Osteocyte (in vitro differentiated cells): ENCODE data around the gene ARHGAP31. TPM values are rescaled to one million over a fixed set of nuclear protein-coding genes. Genes with fewer than 3 reads are reported as not detected.

ENCODE experiments used
- DNase-seq: peaks from one replicate; pipeline ENCODE4 v3.0.0; 2021; ENCODE audit warnings: mixed read lengths; ENCODE audit not compliant: unreplicated experiment; ENCODE audit errors: extremely low spot score
- H3K27ac Mint-ChIP-seq: one replicate; pipeline ENCODE4 v1.8.0; 2021; ENCODE audit warnings: mild to moderate bottlenecking, mixed read lengths; ENCODE audit not compliant: unreplicated experiment
- H3K27me3 Mint-ChIP-seq: one replicate; pipeline ENCODE4 v1.8.0; 2021; ENCODE audit warnings: mixed read lengths; ENCODE audit not compliant: unreplicated experiment
- H3K36me3 Mint-ChIP-seq: one replicate; pipeline ENCODE4 v1.8.0; 2021; ENCODE audit warnings: mixed read lengths; ENCODE audit not compliant: unreplicated experiment
- H3K4me1 Mint-ChIP-seq: one replicate; pipeline ENCODE4 v1.8.0; 2021; ENCODE audit warnings: mixed read lengths; ENCODE audit not compliant: unreplicated experiment
- H3K4me3 Mint-ChIP-seq: one replicate; pipeline ENCODE4 v1.8.0; 2021; ENCODE audit warnings: mild to moderate bottlenecking, moderate library complexity, mixed read lengths; ENCODE audit not compliant: unreplicated experiment
- H3K9me3 Mint-ChIP-seq: one replicate; pipeline ENCODE4 v1.8.0; 2021; ENCODE audit warnings: mixed read lengths; ENCODE audit not compliant: unreplicated experiment
- total RNA-seq: library from RNA; stranded (reverse); gene quantifications from 2 replicates; pipeline ENCODE4 v1.2.1, GENCODE V29; 2021
- TF ChIP-seq, protein P1 (sequence below): fragments of 200-600 bp; sonication (generic); IDR thresholded peaks from 2 replicates; pipeline ENCODE4 v1.5.0; 2021; ENCODE audit warnings: antibody characterized with exemption, mild to moderate bottlenecking, moderate library complexity

ARHGAP31 gene
- total RNA-seq, 1 donor from 2014 or later = 49.7 TPM

DNA sequence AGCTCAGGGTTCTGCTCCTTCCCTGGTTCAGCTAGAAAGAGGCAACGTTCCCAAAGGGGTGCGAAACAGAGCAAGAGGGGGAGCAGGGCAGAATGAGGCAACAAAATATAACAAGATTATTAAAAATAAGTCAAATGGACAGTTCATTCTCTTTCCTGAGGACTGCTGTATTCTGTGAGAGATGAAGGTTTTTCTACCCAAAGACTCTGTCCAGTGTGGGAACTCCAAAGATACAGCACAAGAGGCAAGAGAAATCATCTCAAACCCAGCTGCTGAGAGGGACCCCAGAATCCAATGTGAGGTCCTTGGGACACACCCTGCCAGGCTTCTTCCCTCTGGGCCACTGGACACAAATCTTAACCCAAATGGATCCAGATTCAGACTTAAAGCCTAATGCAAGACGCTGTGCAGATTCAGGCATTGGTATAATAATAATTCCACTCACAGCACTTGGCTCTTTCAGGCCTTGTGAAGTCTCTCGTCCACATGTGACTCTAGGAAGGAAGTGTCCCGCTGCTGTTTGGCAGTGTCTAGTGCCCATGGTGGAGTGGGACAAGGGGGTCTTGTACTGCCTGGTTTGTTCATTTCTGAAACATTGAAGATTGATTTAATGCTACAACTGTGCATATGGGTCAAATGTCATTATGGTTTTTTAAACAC is 14.5 kb upstream of the ARHGAP31 start:
- no peak for DNase-seq
- Mint-ChIP-seq H3K36me3 (peaks cover 4% of the 10 kb centered on the region), H3K4me3 (no peak overlapping the region), H3K9me3 (peaks cover 19% of the 10 kb centered on the region), H3K27ac (no peak overlapping the region), H3K4me1 (peaks cover 8% of the 10 kb centered on the region), H3K27me3 (peaks cover 4% of the 10 kb centered on the region)
- TF ChIP-seq, protein P1, sequence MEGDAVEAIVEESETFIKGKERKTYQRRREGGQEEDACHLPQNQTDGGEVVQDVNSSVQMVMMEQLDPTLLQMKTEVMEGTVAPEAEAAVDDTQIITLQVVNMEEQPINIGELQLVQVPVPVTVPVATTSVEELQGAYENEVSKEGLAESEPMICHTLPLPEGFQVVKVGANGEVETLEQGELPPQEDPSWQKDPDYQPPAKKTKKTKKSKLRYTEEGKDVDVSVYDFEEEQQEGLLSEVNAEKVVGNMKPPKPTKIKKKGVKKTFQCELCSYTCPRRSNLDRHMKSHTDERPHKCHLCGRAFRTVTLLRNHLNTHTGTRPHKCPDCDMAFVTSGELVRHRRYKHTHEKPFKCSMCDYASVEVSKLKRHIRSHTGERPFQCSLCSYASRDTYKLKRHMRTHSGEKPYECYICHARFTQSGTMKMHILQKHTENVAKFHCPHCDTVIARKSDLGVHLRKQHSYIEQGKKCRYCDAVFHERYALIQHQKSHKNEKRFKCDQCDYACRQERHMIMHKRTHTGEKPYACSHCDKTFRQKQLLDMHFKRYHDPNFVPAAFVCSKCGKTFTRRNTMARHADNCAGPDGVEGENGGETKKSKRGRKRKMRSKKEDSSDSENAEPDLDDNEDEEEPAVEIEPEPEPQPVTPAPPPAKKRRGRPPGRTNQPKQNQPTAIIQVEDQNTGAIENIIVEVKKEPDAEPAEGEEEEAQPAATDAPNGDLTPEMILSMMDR = no peak

DNA sequence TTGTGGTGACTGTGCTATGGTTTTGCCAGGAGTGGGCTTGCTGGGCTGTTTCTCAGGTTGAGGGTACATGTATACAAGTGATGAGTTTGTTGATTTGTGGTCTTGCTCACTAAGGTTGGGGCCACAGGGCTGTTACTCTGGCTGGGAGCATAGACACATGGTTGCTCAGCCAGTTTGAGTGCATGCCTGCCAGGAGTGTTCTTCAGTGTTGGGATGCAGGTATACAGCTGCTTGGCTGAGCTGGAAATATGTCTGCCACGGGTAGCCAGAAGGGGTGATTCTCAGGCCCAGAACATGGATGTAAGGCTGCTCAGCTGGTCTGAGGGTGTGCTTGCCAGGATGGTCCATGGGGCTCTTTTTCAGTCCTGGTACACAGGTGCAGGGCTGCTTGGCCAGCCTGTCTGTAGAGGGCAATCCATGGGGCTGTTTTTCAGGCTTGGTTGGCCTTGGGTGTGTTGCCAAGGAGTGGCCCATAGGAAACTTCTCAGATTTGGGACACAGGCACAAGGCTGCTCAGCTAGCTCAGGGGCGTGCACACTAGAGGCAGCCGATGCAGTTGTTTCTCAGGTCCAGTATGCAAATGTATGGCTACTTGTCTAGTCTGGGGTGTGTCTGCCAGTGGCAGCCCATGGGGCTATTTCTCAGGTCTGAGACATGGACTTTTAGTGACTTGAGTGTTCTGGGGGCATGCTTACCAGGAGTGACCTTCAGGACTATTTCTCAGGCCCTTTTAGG is 5.3 kb upstream of the ARHGAP31 start:
- Mint-ChIP-seq H3K27me3 (peaks cover 14% of the 10 kb centered on the region), H3K36me3 (peaks cover 14% of the 10 kb centered on the region), H3K4me1 (peaks cover 12% of the 10 kb centered on the region), H3K4me3 (no peak overlapping the region), H3K27ac (no peak overlapping the region), H3K9me3 (peaks cover 29% of the 10 kb centered on the region)
- TF ChIP-seq, protein P1 = no peak
- no peak for DNase-seq

DNA sequence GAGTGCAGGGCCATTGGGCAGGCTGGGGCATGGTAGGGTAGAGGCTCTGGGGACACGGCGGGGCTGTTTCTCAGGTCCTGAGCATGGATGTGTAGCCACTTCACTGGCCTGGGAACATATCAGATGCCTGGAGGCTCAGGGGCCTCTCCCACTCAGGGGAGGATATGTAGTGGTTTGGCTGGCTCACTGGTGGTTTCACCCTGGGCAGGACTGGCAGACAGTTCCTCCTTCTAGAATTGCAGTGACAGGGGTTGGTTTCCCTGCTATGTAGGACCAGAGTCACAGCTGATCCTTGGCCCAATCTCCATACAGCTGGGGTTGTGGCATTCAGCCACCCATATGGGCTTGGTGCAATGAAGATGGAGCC is 4.8 kb upstream of the ARHGAP31 start:
- no peak overlapping the region for H3K4me3 Mint-ChIP-seq
- peaks cover 12% of the 10 kb centered on the region for H3K4me1 Mint-ChIP-seq
- TF ChIP-seq, protein P1 = no peak
- peaks cover 26% of the 10 kb centered on the region for H3K9me3 Mint-ChIP-seq
- no peak for DNase-seq
- H3K36me3 Mint-ChIP-seq = peaks cover 13% of the 10 kb centered on the region
- peaks cover 14% of the 10 kb centered on the region for H3K27me3 Mint-ChIP-seq
- H3K27ac Mint-ChIP-seq = no peak overlapping the region

DNA sequence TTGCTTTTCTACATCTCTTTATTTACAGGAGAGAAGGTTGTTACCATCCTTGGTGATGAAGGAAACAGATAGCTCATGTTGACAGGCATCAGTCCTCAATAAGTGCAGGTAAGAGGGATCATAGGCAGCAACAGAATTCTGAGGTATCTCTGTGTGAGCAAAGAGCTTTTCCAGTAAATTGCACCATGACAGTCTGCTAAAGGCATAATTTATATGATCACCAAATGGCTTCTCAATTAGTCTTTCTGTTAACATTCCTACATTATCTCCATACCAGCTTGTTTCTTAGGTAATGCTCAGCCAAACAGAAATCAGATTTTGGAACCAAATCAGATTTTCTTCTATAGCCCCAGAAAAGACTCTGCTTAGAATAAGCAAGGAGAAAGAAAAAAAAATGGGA is 3.6 kb upstream of the ARHGAP31 start:
- H3K27me3 Mint-ChIP-seq = peaks cover 4% of the 10 kb centered on the region
- TF ChIP-seq, protein P1 = no peak
- H3K27ac Mint-ChIP-seq = no peak overlapping the region
- peaks cover 26% of the 10 kb centered on the region for H3K9me3 Mint-ChIP-seq
- DNase-seq = no peak
- peaks cover 9% of the 10 kb centered on the region for H3K36me3 Mint-ChIP-seq
- peaks cover 12% of the 10 kb centered on the region for H3K4me1 Mint-ChIP-seq
- H3K4me3 Mint-ChIP-seq = no peak overlapping the region

DNA sequence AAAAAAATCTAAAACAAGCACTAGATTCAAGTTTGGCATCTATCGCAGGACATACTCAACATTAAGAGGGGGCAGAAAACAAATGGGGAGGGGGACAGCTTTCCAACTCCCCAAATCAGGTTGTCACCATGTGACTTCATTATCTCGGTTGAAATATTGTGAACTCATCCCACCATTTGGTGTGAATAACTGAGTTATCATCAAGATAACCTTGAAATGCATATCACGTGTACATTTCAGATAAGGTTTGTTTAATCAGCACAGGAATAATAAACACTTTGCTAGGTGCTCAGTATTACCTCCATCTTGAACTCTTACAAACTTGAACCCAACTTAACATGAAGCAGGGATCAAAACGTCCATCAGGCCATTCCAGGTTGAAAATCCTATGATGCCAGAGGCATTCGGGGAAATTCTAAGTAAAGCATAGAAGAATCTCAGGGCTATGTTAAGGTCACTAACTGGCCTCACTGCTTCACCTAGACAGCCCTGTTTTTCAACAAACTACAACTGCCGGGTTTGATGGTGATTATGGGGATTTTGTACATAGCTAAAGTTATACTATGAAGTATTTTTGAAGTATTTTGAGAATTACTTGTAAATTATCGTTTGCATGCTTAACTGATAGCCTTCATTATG is 3.0 kb upstream of the ARHGAP31 start:
- TF ChIP-seq, protein P1 = no peak
- H3K9me3 Mint-ChIP-seq = peaks cover 21% of the 10 kb centered on the region
- no peaks in the 10 kb centered on the region for H3K27me3 Mint-ChIP-seq
- DNase-seq = no peak
- no peak overlapping the region for H3K4me3 Mint-ChIP-seq
- H3K27ac Mint-ChIP-seq = no peak overlapping the region
- peaks cover 16% of the 10 kb centered on the region for H3K4me1 Mint-ChIP-seq
- peaks cover 9% of the 10 kb centered on the region for H3K36me3 Mint-ChIP-seq
